Esophagus (tissue), 2 donors: ENCODE measurements around the gene CDK6. TPM values are rescaled to one million over a fixed set of nuclear protein-coding genes. Genes with fewer than 3 reads are reported as not detected.
"Not testable (repeated sequence)": the region's sequence is repeated elsewhere in the genome, so short reads cannot be mapped to it uniquely, and the experiment has no call there.

Experiments
- H3K27ac ChIP-seq, 2 donors: one replicate each; pipeline ENCODE4 v1.5.1; 2013; ENCODE audit warnings: low read depth in 2 of 2, mild to moderate bottlenecking in 2 of 2, inconsistent platforms in 1 of 2, low read length in 1 of 2, moderate library complexity in 1 of 2
- H3K27me3 ChIP-seq, 2 donors: one replicate each; pipeline ENCODE4 v1.6.1; 2013; ENCODE audit warnings: low read length in 2 of 2, control low read depth in 1 of 2, mild to moderate bottlenecking in 1 of 2; ENCODE audit not compliant: insufficient read depth in 2 of 2, control insufficient read depth in 1 of 2
- H3K36me3 ChIP-seq, 2 donors: one replicate each; pipeline ENCODE4 v1.6.1; 2013; ENCODE audit warnings: low read length in 1 of 2; ENCODE audit not compliant: control insufficient read depth in 2 of 2, insufficient read depth in 2 of 2
- H3K4me1 ChIP-seq, 2 donors: one replicate each; pipeline ENCODE4 v1.6.1; 2013; ENCODE audit warnings: low read length in 1 of 2; ENCODE audit not compliant: control insufficient read depth in 2 of 2, insufficient read depth in 2 of 2
- H3K4me3 ChIP-seq, 2 donors: one replicate each; pipeline ENCODE4 v1.5.1; 2013; ENCODE audit warnings: low read length in 2 of 2, mild to moderate bottlenecking in 2 of 2, low read depth in 1 of 2, moderate library complexity in 1 of 2
- H3K9me3 ChIP-seq, 2 donors: one replicate each; pipeline ENCODE4 v1.6.1; 2013; ENCODE audit warnings: mild to moderate bottlenecking in 2 of 2, low read depth in 1 of 2, low read length in 1 of 2, moderate library complexity in 1 of 2; ENCODE audit not compliant: control insufficient read depth in 2 of 2, insufficient read depth in 1 of 2
- WGBS, 2 donors: extraction: QIAGEN DNeasy Blood & Tissue Kit; methylation state at CpG; one replicate each; pipeline ENCODE4 v1.1.7; 2013; 5-methylcytosine and 5-hydroxymethylcytosine counted together
- polyA plus RNA-seq, 2 donors: library from polyadenylated mRNA; stranded (reverse); fragments of 200-250 nt; gene quantifications; one replicate each; pipeline ENCODE4 v1.2.3, GENCODE V29; 2013
- donor health status: healthy with polysubstance abuse.
- donor health status: Bipolar disorder and iron deficiency.

CDK6 gene
- polyA plus RNA-seq, 2 donors: 1.4 to 2.2 TPM

DNA sequence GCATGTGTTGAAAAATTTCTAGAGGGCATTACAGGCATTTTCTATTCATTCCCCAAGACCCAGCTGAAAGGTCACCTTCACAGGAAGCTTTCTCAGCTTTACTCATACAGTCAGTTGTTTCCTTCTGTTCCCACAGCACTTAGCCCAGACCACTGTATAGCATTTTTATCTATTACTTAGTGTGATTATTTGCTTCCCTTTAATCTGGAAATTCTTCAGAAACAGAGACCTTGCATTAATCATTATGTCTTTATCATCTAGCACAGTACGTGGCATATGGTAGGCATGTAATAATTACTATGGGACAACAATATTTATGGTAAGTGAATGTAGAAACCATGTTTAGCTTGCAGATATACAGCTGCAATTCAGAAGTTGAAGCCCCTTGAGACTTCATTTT is 38.2 kb upstream of the CDK6 start:
- H3K4me3 ChIP-seq: no peak overlapping the region
- H3K27ac ChIP-seq: no peak overlapping the region
- no peaks in the 10 kb centered on the region for H3K9me3 ChIP-seq
- no peaks in the 10 kb centered on the region for H3K27me3 ChIP-seq
- no peaks in the 10 kb centered on the region for H3K36me3 ChIP-seq
- WGBS, 2 donors: 85 to 88% methylated on average over 1 of the region's 1 CpG
- H3K4me1 ChIP-seq: no peaks in the 10 kb centered on the region

DNA sequence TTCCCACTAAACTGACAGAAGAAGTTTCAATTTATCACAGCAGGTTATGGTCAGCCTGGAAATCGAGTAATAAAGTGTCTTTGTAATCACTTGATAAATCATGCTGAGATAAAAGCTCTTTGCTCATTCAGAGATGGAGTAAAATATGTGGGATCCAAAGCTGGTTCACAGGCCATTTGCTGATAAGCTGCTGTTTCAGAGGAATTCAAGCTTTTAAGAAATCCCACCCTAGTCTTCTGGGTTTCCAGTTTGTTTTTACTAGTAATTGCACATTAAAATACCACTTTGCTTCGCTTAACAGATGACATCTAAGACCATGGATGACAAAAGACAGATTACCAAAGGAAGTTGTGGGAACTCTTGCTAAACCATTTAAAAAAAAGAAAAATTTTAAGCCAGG is 37.4 kb upstream of the CDK6 start:
- 54% methylated on average over 2 of the region's 2 CpGs for WGBS, 2 donors
- H3K27ac ChIP-seq: no peak overlapping the region
- no peak overlapping the region for H3K4me3 ChIP-seq
- no peaks in the 10 kb centered on the region for H3K36me3 ChIP-seq
- H3K27me3 ChIP-seq: no peaks in the 10 kb centered on the region
- no peaks in the 10 kb centered on the region for H3K9me3 ChIP-seq
- H3K4me1 ChIP-seq: no peaks in the 10 kb centered on the region

DNA sequence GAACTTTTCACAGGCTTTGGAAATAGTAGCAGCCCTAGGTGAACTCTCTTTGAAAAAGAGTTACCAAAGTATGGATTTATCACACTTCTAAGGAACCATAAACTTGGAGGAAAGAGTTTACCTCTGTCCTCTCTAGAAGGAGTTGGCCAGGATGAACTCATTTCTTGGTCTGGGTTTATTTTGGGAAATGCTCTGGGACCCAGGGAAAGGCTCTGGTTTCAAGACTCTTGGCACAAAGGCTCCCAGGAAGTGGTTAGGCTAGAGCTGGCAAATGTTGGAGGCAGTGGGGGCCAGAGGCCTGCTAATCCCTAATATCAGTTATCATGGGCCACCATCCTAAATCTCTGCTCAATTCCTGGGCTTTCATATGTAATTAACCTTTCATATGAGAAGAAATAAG is 36.3 kb upstream of the CDK6 start:
- H3K36me3 ChIP-seq: no peaks in the 10 kb centered on the region
- no peak overlapping the region for H3K27ac ChIP-seq
- no peaks in the 10 kb centered on the region for H3K4me1 ChIP-seq
- peaks cover 3 to 5% of the 10 kb centered on the region in 2 donors for H3K9me3 ChIP-seq
- no peak overlapping the region for H3K4me3 ChIP-seq
- no peaks in the 10 kb centered on the region for H3K27me3 ChIP-seq

DNA sequence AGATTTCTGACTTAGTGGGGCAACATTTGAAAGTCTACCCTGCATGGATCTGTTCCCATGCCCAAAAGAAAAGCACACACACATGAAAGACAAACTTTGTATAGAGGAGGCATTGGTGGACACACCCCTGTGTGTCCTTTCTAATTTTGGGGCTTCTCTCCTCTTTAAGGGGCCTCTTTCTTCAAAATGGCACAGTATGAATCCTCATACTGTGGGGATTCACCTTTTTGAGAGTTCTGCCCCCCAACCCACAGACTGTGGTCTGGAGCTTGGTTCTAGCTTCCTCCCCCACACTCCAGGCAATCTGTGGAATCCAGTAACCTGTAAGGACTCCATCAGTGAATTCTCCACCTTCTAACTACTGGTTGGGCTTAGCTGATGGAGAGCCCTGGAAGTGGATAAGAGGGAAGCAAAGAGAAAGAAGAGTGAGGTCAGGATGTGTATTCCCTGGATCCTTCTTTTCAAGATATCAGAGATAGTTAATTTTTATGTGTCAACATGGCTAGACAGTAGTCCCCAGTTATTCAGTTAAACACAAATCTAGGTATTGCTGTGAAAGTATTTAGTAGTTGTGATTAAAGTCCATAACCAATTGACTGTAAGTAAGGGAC is 32.4 kb upstream of the CDK6 start:
- peaks cover 3 to 5% of the 10 kb centered on the region in 2 donors for H3K9me3 ChIP-seq
- H3K27me3 ChIP-seq: no peaks in the 10 kb centered on the region
- no peaks in the 10 kb centered on the region for H3K36me3 ChIP-seq
- H3K4me1 ChIP-seq: no peaks in the 10 kb centered on the region
- H3K27ac ChIP-seq: no peak overlapping the region
- no peak overlapping the region for H3K4me3 ChIP-seq

DNA sequence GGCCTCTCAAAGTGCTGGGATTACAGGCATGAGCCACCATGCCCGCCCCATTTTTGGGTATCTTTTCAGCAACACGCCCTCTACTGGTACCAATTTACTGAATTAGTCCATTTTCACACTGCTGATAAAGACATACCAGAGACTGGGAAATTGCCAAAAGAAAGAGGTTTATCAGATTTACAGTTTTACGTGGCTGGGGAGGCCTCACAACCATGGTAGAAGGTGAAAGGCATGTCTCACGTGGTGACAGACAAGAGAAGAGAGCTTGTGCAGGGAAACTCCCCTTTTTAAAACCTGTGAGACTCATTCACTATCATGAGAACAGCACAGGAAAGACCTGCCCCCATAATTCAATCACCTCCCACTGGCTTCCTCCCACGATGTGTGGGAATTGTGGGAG is 27.8 kb upstream of the CDK6 start:
- H3K4me3 ChIP-seq, H3K4me1 ChIP-seq, H3K36me3 ChIP-seq, H3K27ac ChIP-seq, H3K27me3 ChIP-seq, H3K9me3 ChIP-seq: not testable (repeated sequence)
- WGBS, 2 donors: 43 to 55% methylated on average over 5 of the region's 5 CpGs

DNA sequence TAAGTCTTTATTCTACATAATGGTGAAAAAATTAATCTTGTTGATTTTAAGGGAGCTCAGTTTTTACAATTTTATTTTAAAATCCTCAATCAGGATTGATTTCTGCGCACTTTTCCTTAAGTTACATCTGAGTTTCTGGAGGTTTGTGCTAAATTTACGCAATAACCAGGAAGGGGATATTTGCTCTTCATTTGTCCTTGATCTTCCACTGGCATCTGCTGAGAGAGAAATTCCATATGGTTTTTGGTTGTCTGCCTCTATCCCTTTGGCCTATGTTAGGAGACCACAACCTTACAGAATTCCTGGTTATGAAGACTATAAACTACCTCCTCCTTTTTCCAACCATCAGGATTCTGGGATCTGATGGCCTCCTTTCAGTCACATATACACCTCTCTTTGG is 20.1 kb upstream of the CDK6 start:
- Histone ChIP-seq H3K36me3 (no peaks in the 10 kb centered on the region), H3K27me3 (no peaks in the 10 kb centered on the region), H3K27ac (no peak overlapping the region), H3K4me3 (no peak overlapping the region), H3K4me1 (no peaks in the 10 kb centered on the region), H3K9me3 (no peaks in the 10 kb centered on the region)
- WGBS, 2 donors: 98 to 100% methylated on average over 2 of the region's 2 CpGs

DNA sequence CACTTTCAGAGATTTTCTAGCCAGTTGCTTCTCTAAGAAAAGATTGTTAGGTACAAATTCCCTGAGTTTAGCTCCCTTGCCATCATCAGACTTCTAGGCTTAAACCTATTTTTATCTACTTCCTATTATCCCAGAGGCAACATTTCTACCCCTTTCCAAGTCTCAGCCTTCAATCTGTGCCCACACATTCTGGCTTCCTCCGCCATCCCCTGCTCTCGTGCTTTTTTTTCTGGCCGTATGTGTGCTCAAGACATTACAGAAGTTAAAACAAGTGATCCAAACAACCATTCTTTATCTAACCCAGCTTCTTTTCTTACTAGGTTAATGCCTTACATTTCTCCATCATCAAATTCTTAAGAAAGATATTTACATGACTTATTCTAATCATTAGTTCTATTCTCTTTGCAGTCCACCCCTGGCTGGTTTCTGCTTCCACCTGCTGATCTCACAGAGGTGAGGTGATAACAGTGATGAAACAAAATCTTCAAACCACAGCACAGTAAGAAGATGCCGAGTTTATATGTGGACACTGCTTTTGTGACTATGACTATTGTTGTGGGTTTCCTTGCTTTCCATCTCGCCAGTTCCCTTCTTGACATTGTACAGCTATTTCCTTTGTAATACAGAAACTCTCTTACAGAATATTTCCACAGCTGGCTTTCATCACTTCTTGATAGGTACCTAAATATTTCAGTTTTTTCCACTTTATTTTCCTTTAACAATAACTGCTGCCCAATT is 18.3 kb upstream of the CDK6 start:
- Histone ChIP-seq H3K9me3 (no peaks in the 10 kb centered on the region), H3K36me3 (no peaks in the 10 kb centered on the region), H3K27me3 (no peaks in the 10 kb centered on the region), H3K27ac (no peak overlapping the region), H3K4me1 (no peaks in the 10 kb centered on the region), H3K4me3 (no peak overlapping the region)
- WGBS, 2 donors: 60 to 65% methylated on average over 5 of the region's 5 CpGs

DNA sequence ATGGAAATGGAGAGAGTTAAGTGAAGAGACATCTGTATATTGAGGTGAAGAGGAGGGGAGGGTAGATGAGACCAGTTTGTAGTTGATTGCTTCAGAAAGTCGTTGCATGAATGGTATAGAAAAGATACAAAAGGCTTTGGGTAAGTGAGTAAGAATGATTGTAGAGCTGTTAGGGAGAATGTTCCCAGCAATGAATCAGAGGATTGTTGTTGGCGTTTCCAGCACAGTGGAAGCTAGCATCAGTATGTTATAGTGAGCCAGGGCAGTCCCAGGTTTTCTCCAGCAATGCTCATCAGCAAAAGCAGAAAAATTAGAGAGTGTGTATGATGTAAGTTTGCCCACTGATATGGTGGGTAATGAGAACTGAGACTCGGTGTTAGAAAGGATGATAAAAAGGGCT is 15.4 kb upstream of the CDK6 start:
- 66 to 77% methylated on average over 3 of the region's 3 CpGs for WGBS, 2 donors
- no peak overlapping the region for H3K27ac ChIP-seq
- H3K9me3 ChIP-seq: no peaks in the 10 kb centered on the region
- H3K27me3 ChIP-seq: no peaks in the 10 kb centered on the region
- no peak overlapping the region for H3K4me3 ChIP-seq
- H3K4me1 ChIP-seq: no peaks in the 10 kb centered on the region
- H3K36me3 ChIP-seq: no peaks in the 10 kb centered on the region

DNA sequence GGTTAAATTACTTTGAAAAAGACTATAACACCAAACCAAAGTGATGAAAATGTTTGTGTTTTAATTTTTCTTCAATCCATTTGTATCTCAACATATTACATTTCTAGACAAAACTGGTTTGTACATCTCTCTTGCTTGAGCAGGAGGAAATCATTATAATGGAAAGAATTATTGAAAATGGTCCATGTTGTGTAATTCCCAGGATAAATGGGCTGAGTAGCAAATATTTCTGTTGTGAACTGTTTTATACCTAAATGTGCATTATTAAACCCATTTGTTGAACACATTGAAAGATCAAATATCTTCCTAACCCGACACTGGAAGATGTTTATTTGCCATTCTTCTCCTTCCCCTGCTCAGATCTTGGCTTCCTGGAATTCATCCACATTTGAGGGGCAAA is 14.1 kb upstream of the CDK6 start:
- H3K27me3 ChIP-seq: no peaks in the 10 kb centered on the region
- no peaks in the 10 kb centered on the region for H3K9me3 ChIP-seq
- H3K4me3 ChIP-seq: no peak overlapping the region
- no peaks in the 10 kb centered on the region for H3K36me3 ChIP-seq
- no peaks in the 10 kb centered on the region for H3K4me1 ChIP-seq
- WGBS, 2 donors: 78 to 88% methylated on average over 1 of the region's 1 CpG
- no peak overlapping the region for H3K27ac ChIP-seq

DNA sequence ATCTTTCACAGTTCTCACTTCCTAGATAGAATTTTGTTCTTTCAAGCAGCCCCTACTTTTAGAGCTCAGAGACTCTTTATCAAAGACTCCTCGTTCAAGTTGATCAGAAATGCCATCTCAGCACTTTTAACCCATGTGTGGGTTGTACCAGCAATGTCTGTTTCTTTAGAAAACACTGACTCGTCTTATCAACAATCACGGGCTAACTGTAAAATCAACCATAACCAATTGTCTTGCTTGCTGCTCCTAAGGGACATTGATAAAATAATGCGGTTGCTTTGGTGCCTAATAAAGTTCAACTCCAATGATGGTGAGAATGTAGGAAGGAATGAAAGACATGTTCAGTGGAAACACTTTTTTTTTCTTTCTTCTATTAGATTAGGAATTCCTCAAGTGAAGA is 12.9 kb upstream of the CDK6 start:
- H3K27me3 ChIP-seq: no peaks in the 10 kb centered on the region
- WGBS, 2 donors: 69 to 77% methylated on average over 4 of the region's 4 CpGs
- no peaks in the 10 kb centered on the region for H3K9me3 ChIP-seq
- H3K4me3 ChIP-seq: no peak overlapping the region
- H3K4me1 ChIP-seq: no peaks in the 10 kb centered on the region
- no peaks in the 10 kb centered on the region for H3K36me3 ChIP-seq
- no peak overlapping the region for H3K27ac ChIP-seq
